IMR-90 (cell line): ENCODE measurements around the gene ARF3. TPM values are rescaled to one million over a fixed set of nuclear protein-coding genes. Genes with fewer than 3 reads are reported as not detected.

Experiments used
- ATAC-seq: fragments of 200-7000 bp; cut with Tn5 transposase; 2 replicates; pipeline ENCODE4 v1.9.1; 2020; ENCODE audit warnings: low read depth, mild to moderate bottlenecking, moderate library complexity
- BruUV-seq: library from RNA; stranded (reverse); fragments of 400-500 nt; replicated peaks from 2 replicates; lab custom pipeline; 2021; lab: Mats Ljungman, UMichigan
- CTCF ChIA-PET: fragments of 300-600 bp; formaldehyde crosslinking; extraction: SDS; loops from one replicate; lab custom pipeline; 2021; ENCODE audit warnings: antibody characterized with exemption; lab: Yijun Ruan, JAX
- POLR2A ChIA-PET: fragments of 300-600 bp; sonication (Branson Sonifier 250); formaldehyde crosslinking; loops from one replicate; lab custom pipeline; 2022; ENCODE audit warnings: antibody characterized with exemption; ENCODE audit not compliant: unreplicated experiment; lab: Charles Lee
- DNase-seq: peaks from one replicate; pipeline ENCODE4 v3.0.0; 2013
- H2AFZ ChIP-seq: replicated peaks from 2 replicates; pipeline ENCODE3; 2013; ENCODE audit warnings: low read length, mild to moderate bottlenecking; ENCODE audit not compliant: poor library complexity
- H2AK5ac ChIP-seq: 2 replicates; pipeline ENCODE4 v1.6.1; 2013; ENCODE audit warnings: low read depth, low read length, inconsistent platforms
- H2AK9ac ChIP-seq: replicated peaks from 2 replicates; pipeline ENCODE3; 2013; ENCODE audit warnings: mild to moderate bottlenecking, low read depth, low read length, moderate library complexity; ENCODE audit not compliant: poor library complexity
- H2BK120ac ChIP-seq: 2 replicates; pipeline ENCODE4 v1.6.1; 2013; ENCODE audit warnings: low read depth, low read length, inconsistent platforms
- H2BK15ac ChIP-seq: 3 replicates; pipeline ENCODE4 v1.6.1; 2013; ENCODE audit warnings: low read depth, low read length, inconsistent platforms
- H2BK20ac ChIP-seq: 2 replicates; pipeline ENCODE4 v1.6.1; 2013; ENCODE audit warnings: low read depth, mild to moderate bottlenecking, inconsistent platforms, low read length, moderate library complexity
- H2BK5ac ChIP-seq: 2 replicates; pipeline ENCODE4 v1.6.1; 2013; ENCODE audit warnings: mild to moderate bottlenecking, low read depth, low read length, inconsistent platforms; ENCODE audit not compliant: poor library complexity, severe bottlenecking
- H3K14ac ChIP-seq: replicated peaks from 2 replicates; pipeline ENCODE4 v1.6.1; 2013; ENCODE audit warnings: low read depth, low read length, inconsistent platforms
- H3K18ac ChIP-seq: 2 replicates; pipeline ENCODE4 v1.6.1; 2013; ENCODE audit warnings: low read depth, low read length, control low read depth
- H3K23ac ChIP-seq: 2 replicates; pipeline ENCODE4 v1.6.1; 2013; ENCODE audit warnings: low read depth, low read length, inconsistent platforms
- H3K27ac ChIP-seq: 2 replicates; pipeline ENCODE4 v1.5.1; 2013; ENCODE audit warnings: mild to moderate bottlenecking, control low read depth, low read length; ENCODE audit not compliant: insufficient read depth
- H3K27me3 ChIP-seq: 2 replicates; pipeline ENCODE4 v1.6.1; 2013; ENCODE audit warnings: low read length; ENCODE audit not compliant: control insufficient read depth, insufficient read depth
- H3K36me3 ChIP-seq: 2 replicates; pipeline ENCODE4 v1.6.1; 2013; ENCODE audit warnings: low read length, mixed read lengths; ENCODE audit not compliant: control insufficient read depth, insufficient read depth
- H3K4ac ChIP-seq: 2 replicates; pipeline ENCODE4 v1.6.1; 2013; ENCODE audit warnings: low read depth, low read length, inconsistent platforms
- H3K4me1 ChIP-seq: 2 replicates; pipeline ENCODE4 v1.6.1; 2013; ENCODE audit warnings: low read length, mixed read lengths; ENCODE audit not compliant: control insufficient read depth, insufficient read depth
- H3K4me2 ChIP-seq: 2 replicates; pipeline ENCODE4 v1.6.1; 2013; ENCODE audit warnings: low read depth, mild to moderate bottlenecking, control low read depth, low read length, moderate library complexity
- H3K4me3 ChIP-seq: 2 replicates; pipeline ENCODE4 v1.5.1; 2013; ENCODE audit warnings: low read depth, mild to moderate bottlenecking, control low read depth, low read length, moderate library complexity; ENCODE audit not compliant: insufficient read depth
- H3K56ac ChIP-seq: 2 replicates; pipeline ENCODE4 v1.6.1; 2013; ENCODE audit warnings: low read length, inconsistent platforms; ENCODE audit not compliant: insufficient read depth; ENCODE audit errors: extremely low read depth
- H3K79me1 ChIP-seq, 2 experiments: 2 replicates each; pipeline ENCODE4 v1.6.1; 2013; ENCODE audit warnings: low read length in 2 of 2, inconsistent platforms in 1 of 2, low read depth in 1 of 2
- H3K9ac ChIP-seq: 2 replicates; pipeline ENCODE4 v1.6.1; 2013; ENCODE audit warnings: low read depth, low read length, control low read depth
- H3K9me1 ChIP-seq: 2 replicates; pipeline ENCODE4 v1.6.1; 2013; ENCODE audit warnings: low read length, inconsistent platforms; ENCODE audit not compliant: insufficient read depth
- H3K9me3 ChIP-seq: 2 replicates; pipeline ENCODE4 v1.6.1; 2013; ENCODE audit warnings: low read length; ENCODE audit not compliant: control insufficient read depth, insufficient read depth
- H4K20me1 ChIP-seq: 2 replicates; pipeline ENCODE4 v1.6.1; 2013; ENCODE audit warnings: low read length, inconsistent platforms; ENCODE audit not compliant: insufficient read depth
- H4K5ac ChIP-seq: 2 replicates; pipeline ENCODE4 v1.6.1; 2013; ENCODE audit warnings: mild to moderate bottlenecking, low read depth, low read length, control low read depth
- H4K8ac ChIP-seq, 2 experiments: 2 replicates each; pipeline ENCODE4 v1.6.1; 2013; ENCODE audit warnings: low read depth in 2 of 2, low read length in 2 of 2, control low read depth in 1 of 2, inconsistent platforms in 1 of 2
- H4K91ac ChIP-seq: 2 replicates; pipeline ENCODE4 v1.6.1; 2013; ENCODE audit warnings: low read depth, low read length, inconsistent platforms; ENCODE audit not compliant: insufficient read depth
- BHLHE40 ChIP-seq: fragments of 150-350 bp; IDR thresholded peaks from 2 replicates; pipeline ENCODE4 v1.6.1; 2016; ENCODE audit warnings: mild to moderate bottlenecking, low read depth, low read length
- CTCF ChIP-seq: conservative IDR thresholded peaks from 2 replicates; pipeline ENCODE4 v1.5.1; 2012; ENCODE audit warnings: mild to moderate bottlenecking, low read depth, low read length, improper control_type of control experiment
- POLR2A ChIP-seq: IDR thresholded peaks from 2 replicates; pipeline ENCODE4 v1.6.1; 2012; ENCODE audit warnings: mild to moderate bottlenecking, low read depth, low read length
- RAD21 ChIP-seq: IDR thresholded peaks from 2 replicates; pipeline ENCODE4 v1.6.1; 2012; ENCODE audit warnings: low read length, improper control_type of control experiment
- USF2 ChIP-seq: fragments of 150-350 bp; IDR thresholded peaks from 2 replicates; pipeline ENCODE4 v1.6.1; 2017; ENCODE audit warnings: mild to moderate bottlenecking, antibody characterized with exemption, low read length, low read depth
- WGBS, 2 experiments: methylation state at CpG; one replicate each; pipeline versions ENCODE4 v1.1.5 to v1.1.7; 2013; ENCODE audit warnings: missing lambda C conversion rate in 2 of 2; ENCODE audit not compliant: insufficient read length in 1 of 2; ENCODE audit errors: extremely low coverage in 2 of 2; 5-methylcytosine and 5-hydroxymethylcytosine counted together
- dilution Hi-C: fragments of 300-500 bp; cut with HindIII; formaldehyde crosslinking; loops from one replicate; pipeline ENCODE4 v1.14.3; 2018; ENCODE audit warnings: low sequenced_read_pairs; ENCODE audit not compliant: unreplicated experiment
- in situ Hi-C: fragments of 300-500 bp; cut with MboI; formaldehyde crosslinking; loops from 3 replicates; pipeline ENCODE4 v1.14.3; 2019; ENCODE audit warnings: low sequenced_read_pairs, inconsistent platforms, mixed read lengths
- intact Hi-C: fragments of 100-400 bp; cut with micrococcal nuclease; formaldehyde crosslinking; loops from 2 replicates; pipeline ENCODE4 v1.10.0; 2022
- polyA plus RNA-seq, 3 experiments: library from polyadenylated mRNA; depleted of rRNA; stranded (reverse); fragments of >200 nt; gene quantifications; 2 replicates each; pipeline ENCODE4 v1.2.3, GENCODE V29; 2012; ENCODE audit warnings: low replicate concordance in 1 of 3
- total RNA-seq: library from RNA; depleted of rRNA; stranded (reverse); fragments of >200 nt; gene quantifications from 2 replicates; pipeline ENCODE4 v1.2.3, GENCODE V29; 2012

ARF3 gene
- total and polyA plus RNA-seq, 2 of the 4 experiments (the other 2 are of a cell fraction), result 97.7 to 198 TPM

- 11% methylated on average over 14 of the region's 23 CpGs; no CpG with 5 or more reads in 1 of the 2 experiments for WGBS, 2 experiments
- no peak overlapping the region for H4K8ac ChIP-seq
- no peak overlapping the region for H2AK9ac ChIP-seq
- H2BK20ac ChIP-seq, result no peak overlapping the region
- no peak overlapping the region for H3K4ac ChIP-seq
- H4K20me1 ChIP-seq, result no peaks in the 10 kb centered on the region; the same call in none of the 2 replicates
- H2AK5ac ChIP-seq, result 0 out of 2 replicates have a peak overlapping the region, but pooled peaks have one; percentile 3
- DNase-seq (peak; percentile 41), ATAC-seq (no peak)
- peak; percentile 33 for TF ChIP-seq RAD21
- peak; percentile 14; the same call in 1 of the 2 replicates for TF ChIP-seq CTCF
- no peak for TF ChIP-seq POLR2A
- no peak for TF ChIP-seq USF2
- peak; percentile 16; the same call in 1 of the 2 replicates for TF ChIP-seq BHLHE40
- H3K79me1 ChIP-seq, result no peaks in the 10 kb centered on the region
- H3K9me1 ChIP-seq, result peaks cover 9% of the 10 kb centered on the region
- no peak overlapping the region for H3K14ac ChIP-seq
- peaks cover 14% of the 10 kb centered on the region for H3K4me1 ChIP-seq
- H2AFZ ChIP-seq, result peak overlapping the region; percentile 28
- no peak overlapping the region for H2BK15ac ChIP-seq
- H3K27ac ChIP-seq, result no peak overlapping the region
- no peaks in the 10 kb centered on the region for H3K9me3 ChIP-seq
- H2BK5ac ChIP-seq, result no peak overlapping the region
- no peak overlapping the region for H3K9ac ChIP-seq
- no peak overlapping the region for H3K4me3 ChIP-seq
- H3K4me2 ChIP-seq, result no peak overlapping the region
- POLR2A ChIA-PET, result no interaction called here
- peaks cover 75% of the 10 kb centered on the region for H3K27me3 ChIP-seq
- H3K36me3 ChIP-seq, result no peaks in the 10 kb centered on the region
- no peak overlapping the region for H4K91ac ChIP-seq
- CTCF ChIA-PET, result no interaction called here
- in situ Hi-C loops, result no loop called here
- H3K18ac ChIP-seq, result no peak overlapping the region
- no TSS peak for BruUV-seq
- intact Hi-C loops, result no loop called here
- no peak overlapping the region for H2BK120ac ChIP-seq
- no peak overlapping the region for H3K56ac ChIP-seq
- no peak overlapping the region for H4K5ac ChIP-seq
- dilution Hi-C loops, result no loop called here
- no peak overlapping the region for H3K23ac ChIP-seq
Observed at GRCh38 chr12:48972213-48972951, 15.1 kb upstream of the ARF3 start.
